Measurements from ENCODE around the gene MUC6. TPM values are rescaled to one million over a fixed set of nuclear protein-coding genes. Genes with fewer than 3 reads are reported as not detected.

Gene MUC6
- total and polyA plus RNA-seq, 3 experiments from 2014 or later = not detected

- Mint-ChIP-seq H3K27ac (peak overlapping the region in 7 of 8 donors; percentile 13 to 87 (median 76)), H3K27me3 (no peaks in the 10 kb centered on the region), H3K36me3 (peaks cover 4 to 58% (median 5%) of the 10 kb centered on the region in 3 donors), H3K9me3 (no peaks in the 10 kb centered on the region), H3K4me1 (peaks cover 5 to 15% (median 10%) of the 10 kb centered on the region in 3 donors), H3K4me3 (no peak overlapping the region)
- H3K27me3 ChIP-seq (ENCODE audit: insufficient read depth, low read length, poor library complexity, severe bottlenecking) = no peaks in the 10 kb centered on the region
- CTCF ChIA-PET = no interaction called here
- H3K27ac ChIP-seq (ENCODE audit: low read depth, low read length) = no peak overlapping the region
- POLR2A ChIA-PET = no interaction called here
- no peak for DNase-seq
- H3K4me1 ChIP-seq (ENCODE audit: insufficient read depth, low read length) = no peaks in the 10 kb centered on the region
- no peaks in the 10 kb centered on the region for H3K9me3 ChIP-seq (ENCODE audit: low read length)
- H3K36me3 ChIP-seq (ENCODE audit: insufficient read depth, low read length) = peaks cover 14% of the 10 kb centered on the region
- H3K4me3 ChIP-seq (ENCODE audit: low read length) = no peak overlapping the region
Observed at GRCh38 chr11:995044-995751, 41.3 kb downstream of the MUC6 start.

GRCh38 chr11:993632-994167 is 42.8 kb downstream of the MUC6 start:
- H3K9me3 ChIP-seq (ENCODE audit: low read length) = no peaks in the 10 kb centered on the region
- Mint-ChIP-seq H3K27ac (no peak overlapping the region), H3K27me3 (no peaks in the 10 kb centered on the region), H3K4me1 (peaks cover 5 to 15% (median 10%) of the 10 kb centered on the region in 3 donors), H3K36me3 (peaks cover 4 to 65% (median 10%) of the 10 kb centered on the region in 3 donors), H3K4me3 (no peak overlapping the region), H3K9me3 (no peaks in the 10 kb centered on the region)
- H3K4me1 ChIP-seq (ENCODE audit: insufficient read depth, low read length) = no peaks in the 10 kb centered on the region
- ChIA-PET POLR2A (no interaction called here), CTCF (interaction anchor here (0.6 kb wide), 1 partner anchor 323 kb away, joined by 3 read pairs; no protein-coding TSS in a partner anchor)
- no peak for DNase-seq
- peaks cover 24% of the 10 kb centered on the region for H3K36me3 ChIP-seq (ENCODE audit: insufficient read depth, low read length)
- no peak overlapping the region for H3K27ac ChIP-seq (ENCODE audit: low read depth, low read length)
- H3K27me3 ChIP-seq (ENCODE audit: insufficient read depth, low read length, poor library complexity, severe bottlenecking) = no peaks in the 10 kb centered on the region
- H3K4me3 ChIP-seq (ENCODE audit: low read length) = no peak overlapping the region

GRCh38 chr11:992577-992976 is 43.9 kb downstream of the MUC6 start:
- no peak overlapping the region for H3K4me3 Mint-ChIP-seq
- CTCF ChIA-PET = no interaction called here
- POLR2A ChIA-PET = no interaction called here

DNA sequence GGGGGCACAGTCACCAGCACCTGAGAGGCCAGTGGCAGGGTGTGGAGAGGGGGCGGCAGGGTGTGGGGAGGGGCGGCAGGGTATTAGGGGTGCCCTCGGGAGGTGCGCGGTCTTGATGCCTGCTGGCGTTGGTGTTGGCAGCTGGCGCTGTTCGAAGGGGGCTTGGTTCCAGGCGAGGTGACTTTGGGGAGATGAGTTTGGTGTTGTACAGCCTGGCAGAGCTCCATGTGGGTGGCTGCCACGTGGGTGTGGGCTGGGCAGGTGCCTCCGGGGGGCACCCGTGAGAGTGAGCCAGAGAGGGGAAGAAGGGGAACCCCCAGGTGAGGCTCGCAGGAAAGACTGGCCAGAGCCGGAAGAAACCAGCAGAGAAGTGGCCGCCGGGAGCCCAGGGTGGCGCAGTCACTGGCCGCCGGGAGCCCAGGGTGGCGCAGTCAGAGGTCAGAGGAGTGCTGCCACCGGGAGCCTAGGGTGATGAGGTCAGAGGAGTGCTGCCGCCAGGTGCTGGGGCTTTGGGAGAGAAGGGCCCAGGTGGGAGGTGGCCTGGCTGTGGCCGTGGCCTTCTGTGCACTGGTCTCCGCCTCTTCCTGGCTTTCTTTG is 44.7 kb downstream of the MUC6 start:
- H3K9me3 Mint-ChIP-seq = no peaks in the 10 kb centered on the region
- H3K27me3 Mint-ChIP-seq = no peaks in the 10 kb centered on the region
- H3K36me3 Mint-ChIP-seq = peaks cover 4 to 72% (median 13%) of the 10 kb centered on the region in 3 donors
- Histone ChIP-seq H3K9me3 (ENCODE audit: low read length) (no peaks in the 10 kb centered on the region), H3K4me3 (ENCODE audit: low read length) (no peak overlapping the region), H3K27ac (ENCODE audit: low read depth, low read length) (no peak overlapping the region), H3K4me1 (ENCODE audit: insufficient read depth, low read length) (no peaks in the 10 kb centered on the region), H3K36me3 (ENCODE audit: insufficient read depth, low read length) (peaks cover 38% of the 10 kb centered on the region), H3K27me3 (ENCODE audit: insufficient read depth, low read length, poor library complexity, severe bottlenecking) (no peaks in the 10 kb centered on the region)
- CTCF ChIA-PET = no interaction called here
- POLR2A ChIA-PET = no interaction called here
- peaks cover 5 to 15% (median 10%) of the 10 kb centered on the region in 3 donors for H3K4me1 Mint-ChIP-seq
- H3K27ac Mint-ChIP-seq = peak overlapping the region in 1 of 8 donors; percentile 41
- DNase-seq = no peak
- H3K4me3 Mint-ChIP-seq = no peak overlapping the region

More at GRCh38 chr11:992577-992976, 43.9 kb downstream of the MUC6 start:
- peak overlapping the region in 3 of 8 donors; percentile 38 to 82 (median 71) for H3K27ac Mint-ChIP-seq
- no peaks in the 10 kb centered on the region for H3K9me3 ChIP-seq (ENCODE audit: low read length)
- H3K9me3 Mint-ChIP-seq = no peaks in the 10 kb centered on the region
- peaks cover 35% of the 10 kb centered on the region for H3K36me3 ChIP-seq (ENCODE audit: insufficient read depth, low read length)
- no peak for DNase-seq
- H3K27me3 ChIP-seq (ENCODE audit: insufficient read depth, low read length, poor library complexity, severe bottlenecking) = no peaks in the 10 kb centered on the region
- peaks cover 5 to 15% (median 10%) of the 10 kb centered on the region in 3 donors for H3K4me1 Mint-ChIP-seq
- peaks cover 4 to 72% (median 15%) of the 10 kb centered on the region in 3 donors for H3K36me3 Mint-ChIP-seq
- no peak overlapping the region for H3K27ac ChIP-seq (ENCODE audit: low read depth, low read length)
- H3K4me3 ChIP-seq (ENCODE audit: low read length) = no peak overlapping the region
- H3K27me3 Mint-ChIP-seq = no peaks in the 10 kb centered on the region
- H3K4me1 ChIP-seq (ENCODE audit: insufficient read depth, low read length) = no peaks in the 10 kb centered on the region

GRCh38 chr11:991034-991433 is 45.5 kb downstream of the MUC6 start:
- DNase-seq = no peak
- ChIA-PET CTCF (no interaction called here), POLR2A (no interaction called here)
- Histone ChIP-seq H3K4me3 (ENCODE audit: low read length) (no peak overlapping the region), H3K9me3 (ENCODE audit: low read length) (no peaks in the 10 kb centered on the region), H3K4me1 (ENCODE audit: insufficient read depth, low read length) (no peaks in the 10 kb centered on the region), H3K27ac (ENCODE audit: low read depth, low read length) (no peak overlapping the region), H3K27me3 (ENCODE audit: insufficient read depth, low read length, poor library complexity, severe bottlenecking) (no peaks in the 10 kb centered on the region), H3K36me3 (ENCODE audit: insufficient read depth, low read length) (peaks cover 43% of the 10 kb centered on the region)
- Mint-ChIP-seq H3K4me1 (peaks cover 5 to 12% (median 10%) of the 10 kb centered on the region in 3 donors), H3K36me3 (peaks cover 4 to 73% (median 13%) of the 10 kb centered on the region in 3 donors), H3K27ac (peak overlapping the region in 1 of 8 donors; percentile 26), H3K9me3 (no peaks in the 10 kb centered on the region), H3K27me3 (no peaks in the 10 kb centered on the region), H3K4me3 (no peak overlapping the region)

- H3K4me1 ChIP-seq (ENCODE audit: insufficient read depth, low read length) = no peaks in the 10 kb centered on the region
- Mint-ChIP-seq H3K4me3 (no peak overlapping the region), H3K36me3 (peaks cover 2 to 75% (median 12%) of the 10 kb centered on the region in 3 donors), H3K27me3 (no peaks in the 10 kb centered on the region), H3K4me1 (peaks cover 2 to 7% (median 3%) of the 10 kb centered on the region in 3 donors), H3K9me3 (no peaks in the 10 kb centered on the region), H3K27ac (no peak overlapping the region)
- ChIA-PET CTCF (no interaction called here), POLR2A (no interaction called here)
- H3K36me3 ChIP-seq (ENCODE audit: insufficient read depth, low read length) = peaks cover 47% of the 10 kb centered on the region
- H3K9me3 ChIP-seq (ENCODE audit: low read length) = no peaks in the 10 kb centered on the region
- no peaks in the 10 kb centered on the region for H3K27me3 ChIP-seq (ENCODE audit: insufficient read depth, low read length, poor library complexity, severe bottlenecking)
- no peak for DNase-seq
- H3K4me3 ChIP-seq (ENCODE audit: low read length) = no peak overlapping the region
- H3K27ac ChIP-seq (ENCODE audit: low read depth, low read length) = no peak overlapping the region
Observed at GRCh38 chr11:990101-990500, 46.4 kb downstream of the MUC6 start.

- DNase-seq = no peak
- Histone ChIP-seq H3K4me3 (ENCODE audit: low read length) (no peak overlapping the region), H3K36me3 (ENCODE audit: insufficient read depth, low read length) (peaks cover 52% of the 10 kb centered on the region), H3K4me1 (ENCODE audit: insufficient read depth, low read length) (no peaks in the 10 kb centered on the region), H3K27ac (ENCODE audit: low read depth, low read length) (no peak overlapping the region), H3K9me3 (ENCODE audit: low read length) (no peaks in the 10 kb centered on the region), H3K27me3 (ENCODE audit: insufficient read depth, low read length, poor library complexity, severe bottlenecking) (no peaks in the 10 kb centered on the region)
- Mint-ChIP-seq H3K27me3 (no peaks in the 10 kb centered on the region), H3K4me3 (no peak overlapping the region), H3K27ac (no peak overlapping the region), H3K9me3 (no peaks in the 10 kb centered on the region), H3K36me3 (peaks cover 0 to 81% (median 17%) of the 10 kb centered on the region in 3 donors), H3K4me1 (peaks cover 0 to 6% (median 0%) of the 10 kb centered on the region in 3 donors)
- ChIA-PET POLR2A (no interaction called here), CTCF (no interaction called here)
Observed at GRCh38 chr11:987671-988070, 48.8 kb downstream of the MUC6 start.

DNA sequence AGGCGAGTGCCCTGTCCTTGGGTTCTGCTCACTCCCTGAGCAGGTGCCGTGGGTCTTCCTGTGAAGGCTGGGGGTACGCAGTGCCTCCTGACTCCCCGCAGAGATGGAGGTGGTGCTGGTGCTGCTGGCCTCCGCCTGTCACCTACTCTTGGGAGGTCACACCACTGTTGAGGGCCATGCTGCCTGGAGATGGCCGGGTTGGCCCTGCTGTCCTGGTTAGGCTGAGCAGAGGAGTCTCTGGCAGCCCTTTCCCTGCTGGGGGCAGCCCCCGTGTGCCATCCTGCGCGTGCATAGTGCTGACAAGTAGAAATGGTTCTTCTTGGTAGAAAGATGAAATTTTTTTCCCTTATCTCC is 49.6 kb downstream of the MUC6 start:
- no peaks in the 10 kb centered on the region for H3K27me3 Mint-ChIP-seq
- Histone ChIP-seq H3K27ac (ENCODE audit: low read depth, low read length) (no peak overlapping the region), H3K27me3 (ENCODE audit: insufficient read depth, low read length, poor library complexity, severe bottlenecking) (no peaks in the 10 kb centered on the region), H3K4me1 (ENCODE audit: insufficient read depth, low read length) (no peaks in the 10 kb centered on the region), H3K36me3 (ENCODE audit: insufficient read depth, low read length) (peaks cover 47% of the 10 kb centered on the region), H3K9me3 (ENCODE audit: low read length) (no peaks in the 10 kb centered on the region), H3K4me3 (ENCODE audit: low read length) (no peak overlapping the region)
- no peaks in the 10 kb centered on the region for H3K9me3 Mint-ChIP-seq
- no peak for DNase-seq
- ChIA-PET POLR2A (no interaction called here), CTCF (no interaction called here)
- H3K36me3 Mint-ChIP-seq = peaks cover 0 to 79% (median 17%) of the 10 kb centered on the region in 3 donors
- no peak overlapping the region for H3K4me3 Mint-ChIP-seq
- H3K4me1 Mint-ChIP-seq = peaks cover 0 to 3% (median 0%) of the 10 kb centered on the region in 3 donors
- H3K27ac Mint-ChIP-seq = no peak overlapping the region

Measured in CD8-positive, alpha-beta memory T cell (primary cell).